Kidney (tissue), 14 donors: ENCODE measurements around the gene NUP98. TPM values are rescaled to one million over a fixed set of nuclear protein-coding genes. Genes with fewer than 3 reads are reported as not detected.

Experiments
- DNase-seq, 5 donors: peaks; one replicate each; pipeline ENCODE4 v3.0.0-alpha.2; 2013 to 2020
- FAIRE-seq: peaks from 2 replicates; lab custom pipeline; 2012; peaks lifted over from hg19 to GRCh38; lab: Jason Lieb, UNC
- H3K27ac ChIP-seq, 2 donors: one replicate each; pipeline ENCODE4 v1.7.0; 2013; ENCODE audit warnings: low read depth in 2 of 2, low read length in 2 of 2, inconsistent platforms in 1 of 2
- H3K27me3 ChIP-seq: one replicate; pipeline ENCODE4 v1.7.1; 2013; ENCODE audit warnings: low read length, inconsistent platforms; ENCODE audit not compliant: control insufficient read depth, insufficient read depth
- H3K36me3 ChIP-seq, 3 donors: one replicate each; pipeline versions ENCODE4 v1.7.0 to v1.7.1; 2013; ENCODE audit warnings: low read length in 3 of 3, control low read depth in 1 of 3, inconsistent platforms in 1 of 3; ENCODE audit not compliant: insufficient read depth in 3 of 3, control insufficient read depth in 2 of 3
- H3K4me1 ChIP-seq, 3 donors: one replicate each; pipeline versions ENCODE4 v1.7.0 to v1.7.1; 2013; ENCODE audit warnings: low read length in 3 of 3, inconsistent platforms in 1 of 3, low read depth in 1 of 3; ENCODE audit not compliant: control insufficient read depth in 2 of 3, insufficient read depth in 2 of 3
- H3K4me3 ChIP-seq, 3 donors: one replicate each; pipeline versions ENCODE4 v1.7.0 to v1.8.1; 2013; ENCODE audit warnings: low read length in 3 of 3, control low read depth in 1 of 3, inconsistent platforms in 1 of 3
- H3K9ac ChIP-seq, 3 donors: one replicate each; pipeline versions ENCODE4 v1.7.0 to v1.7.1; 2013; ENCODE audit warnings: low read length in 3 of 3, control low read depth in 1 of 3, inconsistent platforms in 1 of 3
- H3K9me3 ChIP-seq, 3 donors: one replicate each; pipeline versions ENCODE4 v1.7.0 to v1.7.1; 2013; ENCODE audit warnings: low read length in 3 of 3, control low read depth in 1 of 3, inconsistent platforms in 1 of 3; ENCODE audit not compliant: control insufficient read depth in 2 of 3, insufficient read depth in 1 of 3
- CTCF ChIP-seq: IDR thresholded peaks from 3 replicates; pipeline ENCODE4 v1.5.1; 2012; ENCODE audit warnings: mild to moderate bottlenecking, moderate library complexity, borderline replicate concordance; ENCODE audit not compliant: insufficient read depth; ENCODE audit errors: extremely low read depth
- intact Hi-C: fragments of 100-400 bp; cut with DNase I; formaldehyde crosslinking; loops from one replicate; pipeline ENCODE4 v1.11.1; 2022
- polyA plus RNA-seq: library from polyadenylated mRNA; stranded (reverse); fragments of 350-450 nt; fragmentation: Illumina TruSeq; extraction: RNeasy Lipid Tissue Mini Kit (QIAGEN cat#74804); gene quantifications from one replicate; pipeline ENCODE4 v1.2.3, GENCODE V29; 2014; ENCODE audit warnings: low read depth, low replicate concordance; ENCODE audit not compliant: insufficient read depth
- total RNA-seq: library from RNA; stranded (reverse); fragmentation: NEBNext Ultra II Directional; extraction: Animal tissue kit (Norgen Biotek cat#: 25700); gene quantifications from one replicate; pipeline ENCODE4 v1.2.1, GENCODE V29; 2021
- donor health status: control.
- donor health status: control.
- donor health status: control.
- donor health status: control.
- donor health status: control.
- donor health status: DM: yes; HTN: yes; CAD: no.
- donor health status: Normal renal cell carcinoma (clear cell type).

Gene NUP98
- total and polyA plus RNA-seq, 2 donors from 2014 or later = 23.8 to 67.6 TPM

GRCh38 chr11:3709977-3710376 lies 87.4 kb downstream of the NUP98 start:
- no peak overlapping the region for H3K27ac ChIP-seq

GRCh38 chr11:3707176-3707575 lies 90.2 kb downstream of the NUP98 start:
- DNase-seq = no peak
- no peak overlapping the region for H3K4me3 ChIP-seq
- H3K36me3 ChIP-seq = peaks cover 0 to 22% (median 21%) of the 10 kb centered on the region in 3 donors
- H3K4me1 ChIP-seq = no peaks in the 10 kb centered on the region
- H3K9ac ChIP-seq = no peak overlapping the region
- H3K27me3 ChIP-seq = no peaks in the 10 kb centered on the region
- intact Hi-C loops = no loop called here
- H3K9me3 ChIP-seq = no peaks in the 10 kb centered on the region
- TF ChIP-seq CTCF = no peak
- no peak for FAIRE-seq
- H3K27ac ChIP-seq = no peak overlapping the region

More at GRCh38 chr11:3709977-3710376, 87.4 kb downstream of the NUP98 start:
- Histone ChIP-seq H3K9ac (no peak overlapping the region), H3K27me3 (no peaks in the 10 kb centered on the region), H3K36me3 (peaks cover 2 to 26% (median 23%) of the 10 kb centered on the region in 3 donors), H3K4me1 (no peaks in the 10 kb centered on the region), H3K4me3 (no peak overlapping the region), H3K9me3 (no peaks in the 10 kb centered on the region)
- DNase-seq (peak in 1 of 5 donors; percentile 15), FAIRE-seq (no peak)
- no peak for TF ChIP-seq CTCF
- intact Hi-C loops = no loop called here

GRCh38 chr11:3703383-3703782 lies 94.0 kb downstream of the NUP98 start:
- no peak overlapping the region for H3K9ac ChIP-seq
- no peak for DNase-seq
- TF ChIP-seq CTCF = no peak
- FAIRE-seq = no peak
- H3K9me3 ChIP-seq = no peaks in the 10 kb centered on the region
- no peaks in the 10 kb centered on the region for H3K4me1 ChIP-seq
- H3K36me3 ChIP-seq = peaks cover 0 to 45% (median 31%) of the 10 kb centered on the region in 3 donors
- H3K4me3 ChIP-seq = no peak overlapping the region
- intact Hi-C loops = no loop called here
- no peaks in the 10 kb centered on the region for H3K27me3 ChIP-seq
- no peak overlapping the region for H3K27ac ChIP-seq

- H3K36me3 ChIP-seq = peaks cover 5 to 53% (median 27%) of the 10 kb centered on the region in 3 donors
- TF ChIP-seq CTCF = no peak
- no peak for DNase-seq
- FAIRE-seq = no peak
- no peak overlapping the region for H3K4me3 ChIP-seq
- no peak overlapping the region for H3K27ac ChIP-seq
- H3K27me3 ChIP-seq = no peaks in the 10 kb centered on the region
- no peaks in the 10 kb centered on the region for H3K9me3 ChIP-seq
- intact Hi-C loops = no loop called here
- no peak overlapping the region for H3K9ac ChIP-seq
- H3K4me1 ChIP-seq = no peaks in the 10 kb centered on the region
These were observed 96.4 kb downstream of the NUP98 start for GRCh38 chr11:3700910-3701309.
